Right atrium auricular region (tissue), 2 donors: Measurements from ENCODE around the gene SMNDC1. TPM values are rescaled to one million over a fixed set of nuclear protein-coding genes. Genes with fewer than 3 reads are reported as not detected.

Experiments
- DNase-seq: peaks from one replicate; pipeline ENCODE4 v3.0.0-alpha.2; 2019; ENCODE audit warnings: low spot score
- H3K27ac ChIP-seq, 2 donors: fragments of 200-600 bp; sonication (generic); 1 replicate in 1 of 2; 2 replicates in 1 of 2; pipeline ENCODE4 v1.5.1; 2016 to 2019
- H3K27me3 ChIP-seq, 2 donors: fragments of 200-600 bp; sonication (generic); one replicate each; pipeline versions ENCODE4 v1.5.1 to v1.6.0; 2017 to 2019
- H3K36me3 ChIP-seq: fragments of 200-600 bp; sonication (generic); one replicate; pipeline ENCODE4 v1.5.1; 2016
- H3K4me1 ChIP-seq, 2 donors: fragments of 200-600 bp; sonication (generic); one replicate each; pipeline versions ENCODE4 v1.5.1 to v1.6.0; 2017 to 2019
- H3K4me3 ChIP-seq, 2 donors: fragments of 200-600 bp; sonication (generic); 1 replicate in 1 of 2; 2 replicates in 1 of 2; pipeline ENCODE4 v1.5.1; 2017 to 2019; ENCODE audit warnings: mild to moderate bottlenecking in 1 of 2, moderate library complexity in 1 of 2
- H3K9me3 ChIP-seq, 2 donors: fragments of 200-600 bp; sonication (generic); one replicate each; pipeline ENCODE4 v1.5.1; 2019
- total RNA-seq, 2 donors: library from RNA; depleted of rRNA; stranded (reverse); fragments of >200 nt; gene quantifications; one replicate each; pipeline ENCODE4 v1.1.0, GENCODE V29; 2016
- TF ChIP-seq, protein P1 (sequence below), 2 donors: fragments of 200-600 bp; sonication (generic); IDR thresholded peaks; one replicate each; pipeline ENCODE4 v1.5.1; 2019; ENCODE audit warnings: antibody characterized with exemption in 2 of 2

The SMNDC1 gene
- total RNA-seq, 2 donors from 2014 or later = 5.0 to 5.9 TPM

DNA sequence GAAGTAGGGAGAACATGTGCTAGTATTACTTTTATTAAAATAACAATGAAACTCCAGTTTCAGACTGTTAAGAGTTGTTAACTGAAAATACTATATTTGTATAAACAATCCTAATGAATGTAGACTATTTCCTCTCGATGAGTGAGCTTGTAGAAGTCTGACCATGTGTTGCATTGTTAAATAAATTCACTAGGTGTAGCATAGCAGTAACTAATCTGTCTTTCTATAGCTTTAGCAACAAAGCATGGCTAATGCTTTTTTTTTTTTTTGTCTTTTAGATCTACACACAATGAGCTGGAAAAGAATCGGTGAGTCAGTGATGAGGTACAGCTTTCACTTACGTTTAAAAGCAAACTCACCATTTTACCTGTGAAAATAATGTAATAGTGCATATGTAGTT is 60.2 kb downstream of the SMNDC1 start:
- DNase-seq = no peak
- Histone ChIP-seq H3K9me3 (no peaks in the 10 kb centered on the region), H3K36me3 (no peaks in the 10 kb centered on the region), H3K4me3 (no peak overlapping the region), H3K27ac (no peak overlapping the region), H3K4me1 (peaks cover 0 to 22% of the 10 kb centered on the region in 2 donors), H3K27me3 (no peaks in the 10 kb centered on the region)
- TF ChIP-seq, protein P1, sequence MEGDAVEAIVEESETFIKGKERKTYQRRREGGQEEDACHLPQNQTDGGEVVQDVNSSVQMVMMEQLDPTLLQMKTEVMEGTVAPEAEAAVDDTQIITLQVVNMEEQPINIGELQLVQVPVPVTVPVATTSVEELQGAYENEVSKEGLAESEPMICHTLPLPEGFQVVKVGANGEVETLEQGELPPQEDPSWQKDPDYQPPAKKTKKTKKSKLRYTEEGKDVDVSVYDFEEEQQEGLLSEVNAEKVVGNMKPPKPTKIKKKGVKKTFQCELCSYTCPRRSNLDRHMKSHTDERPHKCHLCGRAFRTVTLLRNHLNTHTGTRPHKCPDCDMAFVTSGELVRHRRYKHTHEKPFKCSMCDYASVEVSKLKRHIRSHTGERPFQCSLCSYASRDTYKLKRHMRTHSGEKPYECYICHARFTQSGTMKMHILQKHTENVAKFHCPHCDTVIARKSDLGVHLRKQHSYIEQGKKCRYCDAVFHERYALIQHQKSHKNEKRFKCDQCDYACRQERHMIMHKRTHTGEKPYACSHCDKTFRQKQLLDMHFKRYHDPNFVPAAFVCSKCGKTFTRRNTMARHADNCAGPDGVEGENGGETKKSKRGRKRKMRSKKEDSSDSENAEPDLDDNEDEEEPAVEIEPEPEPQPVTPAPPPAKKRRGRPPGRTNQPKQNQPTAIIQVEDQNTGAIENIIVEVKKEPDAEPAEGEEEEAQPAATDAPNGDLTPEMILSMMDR (IDR thresholded peaks at IDR 0.05) = no peak

DNA sequence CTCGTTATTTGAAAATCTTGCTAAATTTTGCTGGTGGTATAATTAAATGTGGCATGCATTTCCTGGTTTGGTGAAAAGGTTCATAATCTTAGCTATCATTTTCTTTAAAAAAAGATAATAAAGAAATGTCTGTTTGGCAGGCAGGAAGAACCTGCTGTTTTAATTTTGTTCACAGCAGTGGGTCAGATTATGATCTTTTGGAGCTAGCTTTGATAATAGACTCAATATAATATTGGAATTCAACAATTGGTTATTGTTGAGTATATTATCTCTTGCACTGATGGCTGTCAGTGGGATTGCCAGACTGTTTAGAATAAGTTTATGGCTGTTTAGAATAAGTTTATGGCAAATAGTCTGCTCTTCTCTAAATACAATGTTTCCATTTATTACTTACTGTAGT is 62.2 kb downstream of the SMNDC1 start:
- H3K36me3 ChIP-seq = peaks cover 4% of the 10 kb centered on the region
- peaks cover 0 to 22% of the 10 kb centered on the region in 2 donors for H3K4me1 ChIP-seq
- H3K9me3 ChIP-seq = no peaks in the 10 kb centered on the region
- DNase-seq = no peak
- no peak overlapping the region for H3K27ac ChIP-seq
- TF ChIP-seq, protein P1 (IDR thresholded peaks at IDR 0.05) = no peak
- H3K27me3 ChIP-seq = no peaks in the 10 kb centered on the region
- H3K4me3 ChIP-seq = no peak overlapping the region

- no peaks in the 10 kb centered on the region for H3K9me3 ChIP-seq
- peaks cover 6% of the 10 kb centered on the region for H3K36me3 ChIP-seq
- TF ChIP-seq, protein P1 (IDR thresholded peaks at IDR 0.05) = no peak
- no peaks in the 10 kb centered on the region for H3K27me3 ChIP-seq
- DNase-seq = no peak
- H3K4me3 ChIP-seq = no peak overlapping the region
- H3K4me1 ChIP-seq = peaks cover 0 to 22% of the 10 kb centered on the region in 2 donors
- H3K27ac ChIP-seq = no peak overlapping the region
Measured at GRCh38 chr10:110241841-110242240, 62.9 kb downstream of the SMNDC1 start.

- Histone ChIP-seq H3K4me1 (peaks cover 0 to 22% of the 10 kb centered on the region in 2 donors), H3K27ac (no peak overlapping the region), H3K36me3 (peaks cover 6% of the 10 kb centered on the region), H3K27me3 (no peaks in the 10 kb centered on the region), H3K4me3 (no peak overlapping the region), H3K9me3 (no peaks in the 10 kb centered on the region)
- TF ChIP-seq, protein P1 (IDR thresholded peaks at IDR 0.05) = no peak
- DNase-seq = no peak
Measured at GRCh38 chr10:110241407-110241806, 63.3 kb downstream of the SMNDC1 start.

Other genes with a start within 250 kb of the SMNDC1 start
- 10 to 100 TPM; 50.8 to 78.8 TPM for gene MXI1, start 97.3 kb downstream of the SMNDC1 start, total RNA-seq
- gene DUSP5, start 193.0 kb upstream of the SMNDC1 start, total RNA-seq = 10 to 100 TPM; 17.8 to 28.4 TPM